Measurements from ENCODE around the gene COL6A6. TPM values are rescaled to one million over a fixed set of nuclear protein-coding genes. Genes with fewer than 3 reads are reported as not detected.
"Not testable (repeated sequence)": the region's sequence is repeated elsewhere in the genome, so short reads cannot be mapped to it uniquely, and the experiment has no call there.

The COL6A6 gene
- total RNA-seq, 1 donor from 2014 or later, result 0.34 TPM

DNA sequence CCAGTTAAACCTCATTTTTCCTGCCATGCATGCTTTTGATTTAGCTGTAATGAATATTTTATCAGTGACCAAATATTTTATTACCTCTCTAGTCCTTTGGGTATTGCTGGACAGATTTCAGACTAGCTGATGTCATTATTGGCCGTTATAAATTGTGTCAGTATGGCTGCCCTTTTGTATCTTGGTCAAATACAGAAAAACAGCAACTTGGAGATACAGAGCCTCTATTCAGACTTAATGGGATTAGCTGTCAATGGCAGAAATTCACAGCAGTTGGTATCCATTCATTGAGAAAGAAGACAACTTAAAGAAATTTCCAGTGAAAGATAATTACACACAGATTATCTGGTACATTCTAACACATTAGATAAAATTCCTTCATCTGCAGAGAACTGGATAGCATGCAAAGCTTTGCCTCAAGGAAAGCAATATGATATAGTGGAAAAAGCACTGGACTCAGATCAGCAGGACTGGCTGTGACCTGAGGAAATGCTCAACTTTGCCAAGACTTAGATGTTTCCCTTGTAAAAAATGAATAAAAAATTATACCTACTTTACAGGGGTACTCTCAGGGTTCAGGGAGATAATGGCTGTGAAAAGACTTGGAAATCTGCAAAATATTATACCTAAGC lies 20.8 kb downstream of the COL6A6 start:
- no peak for DNase-seq (ENCODE audit: low spot score)

DNA sequence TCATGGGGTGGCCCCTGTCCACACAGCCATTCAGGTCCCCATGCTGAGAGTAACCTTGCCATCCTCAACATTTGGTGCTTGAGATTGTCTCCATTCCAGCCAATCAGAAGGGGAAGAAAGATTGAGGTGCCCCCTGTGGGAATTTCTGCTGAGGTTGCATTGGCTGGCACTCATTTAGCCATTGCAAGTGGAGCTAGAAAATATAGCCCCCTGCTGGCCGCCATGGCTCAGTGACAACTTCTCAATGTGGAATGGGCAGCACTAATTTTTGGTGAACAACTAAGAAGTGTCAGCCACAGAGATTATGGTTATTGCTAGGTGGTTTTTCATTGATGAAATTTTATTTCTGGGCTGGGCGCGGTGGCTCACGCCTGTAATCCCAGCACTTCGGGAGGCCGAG lies 22.0 kb downstream of the COL6A6 start:
- DNase-seq (ENCODE audit: low spot score), result no peak

DNA sequence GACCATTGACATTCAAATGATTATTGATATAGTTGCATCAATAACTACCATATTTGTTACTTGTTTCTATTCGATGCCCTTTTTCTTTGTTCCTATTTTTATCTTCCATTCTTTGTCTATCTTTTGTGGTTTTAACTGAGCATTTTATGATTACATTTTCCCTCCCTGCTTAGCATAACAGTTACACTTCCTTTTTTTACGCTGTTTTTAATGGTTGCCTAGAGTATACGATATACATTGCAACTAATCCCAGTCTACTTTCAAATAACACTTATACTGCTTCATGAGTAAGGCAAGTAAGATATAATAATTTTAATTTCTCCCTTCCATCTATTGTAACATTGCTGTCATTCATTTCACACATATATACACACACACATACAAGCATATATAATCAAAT lies 26.3 kb downstream of the COL6A6 start:
- DNase-seq (ENCODE audit: low spot score), result no peak

DNA sequence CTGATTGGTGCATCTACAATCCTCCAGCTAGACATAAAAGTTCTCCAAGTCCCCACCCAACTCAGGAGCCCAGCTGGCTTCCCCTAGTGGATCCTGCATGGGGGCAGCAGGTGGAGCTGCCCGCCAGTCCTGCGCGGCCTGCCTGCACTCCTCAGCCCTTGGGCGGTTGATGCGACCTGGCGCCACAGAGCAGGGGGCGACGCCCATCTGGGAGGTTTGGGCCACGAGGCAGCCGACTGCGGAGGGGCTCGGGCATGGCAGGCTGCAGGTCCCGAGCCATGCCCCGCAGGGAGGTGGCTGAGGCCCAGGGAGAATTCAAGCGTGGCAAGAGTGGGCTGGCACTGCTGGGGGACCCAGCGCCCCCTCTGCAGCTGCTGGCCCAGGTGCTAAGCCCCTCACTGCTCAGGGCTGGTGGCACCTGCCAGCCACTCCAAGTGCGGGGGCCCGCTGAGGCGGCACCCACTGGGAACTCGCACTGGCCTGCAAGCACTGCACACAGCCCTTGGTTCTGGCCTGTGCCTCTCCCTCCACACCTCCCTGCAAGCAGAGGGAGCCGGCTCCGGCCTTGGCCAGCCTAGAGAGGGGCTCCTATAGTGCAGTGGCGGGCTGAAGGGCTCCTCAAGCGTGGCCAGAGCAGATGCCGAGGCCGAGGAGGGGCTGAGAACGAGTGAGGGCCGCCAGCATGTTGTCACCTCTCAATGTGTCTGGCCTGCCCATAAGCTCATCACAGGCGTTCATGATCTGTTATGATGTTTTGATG lies 30.1 kb downstream of the COL6A6 start:
- no peak for DNase-seq (ENCODE audit: low spot score)

DNA sequence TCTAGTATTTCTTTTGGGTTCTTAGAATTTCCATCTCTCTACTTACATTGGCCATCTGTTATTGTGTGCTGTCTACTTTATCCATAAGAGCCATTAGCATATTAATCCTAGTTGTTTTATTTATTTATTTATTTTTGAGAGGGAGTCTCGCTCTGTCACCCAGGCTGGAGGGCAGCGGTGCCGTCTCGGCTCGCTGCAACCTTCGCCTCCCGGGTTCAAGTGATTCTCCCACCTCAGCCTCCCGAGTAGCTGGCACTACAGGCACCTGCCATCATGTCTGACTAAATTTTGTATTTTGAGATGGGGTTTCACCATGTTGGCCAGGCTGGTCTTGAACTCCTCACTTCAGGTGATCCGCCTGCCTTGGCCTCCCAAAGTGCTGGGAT lies 30.7 kb downstream of the COL6A6 start:
- DNase-seq (ENCODE audit: low spot score), result not testable (repeated sequence)

DNA sequence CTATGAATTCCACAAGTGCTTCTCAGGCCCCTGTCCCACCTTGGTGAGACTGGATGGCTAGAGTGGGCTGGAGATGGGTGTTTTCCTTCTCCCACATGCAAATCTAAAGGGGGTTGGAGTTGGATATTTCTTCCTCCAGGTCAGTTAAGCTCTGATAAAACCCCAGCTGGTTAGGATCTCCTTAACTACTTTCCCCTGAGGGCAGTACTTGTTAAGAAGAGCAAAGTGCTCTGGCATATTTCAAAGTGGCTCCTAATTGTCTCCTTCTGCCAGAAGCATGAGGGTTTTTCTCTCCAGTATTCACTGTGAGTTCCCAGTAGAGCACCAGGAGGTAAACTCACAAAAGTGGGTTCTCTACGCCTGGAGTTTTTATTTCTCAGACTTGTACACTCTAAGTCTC lies 31.4 kb downstream of the COL6A6 start:
- no peak for DNase-seq (ENCODE audit: low spot score)

DNA sequence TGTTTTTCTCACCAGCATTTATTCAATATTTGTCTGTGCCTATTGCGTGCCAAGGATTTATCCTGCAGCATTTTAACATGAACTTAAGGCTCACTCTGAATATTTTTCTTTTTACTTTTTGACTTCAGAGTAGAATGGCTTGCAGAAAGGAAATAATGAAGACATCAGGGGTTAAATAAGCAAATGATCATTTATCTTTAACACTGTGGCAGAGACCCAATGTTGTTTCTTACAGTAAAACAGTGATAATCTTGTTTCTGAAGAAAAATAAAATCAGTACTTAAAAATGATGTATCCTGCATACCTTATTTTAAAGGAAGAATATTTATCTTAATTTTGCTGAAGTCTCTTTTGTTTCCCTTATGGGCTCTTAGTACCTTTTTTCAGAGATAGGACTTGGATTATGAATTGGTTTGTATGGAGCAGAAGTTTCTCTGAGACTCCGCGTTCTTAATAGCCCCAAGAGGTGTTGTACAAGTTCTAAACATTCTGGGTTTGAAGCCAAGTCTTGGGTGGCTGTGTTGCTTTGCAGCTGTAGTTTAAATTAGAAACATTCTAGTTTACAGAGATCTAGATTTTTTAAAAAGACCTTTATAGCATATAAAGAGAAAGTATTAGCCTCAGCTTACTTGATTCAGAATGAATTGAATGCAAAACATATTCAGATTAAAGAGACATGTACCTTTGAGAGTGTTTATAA lies 40.5 kb downstream of the COL6A6 start:
- DNase-seq (ENCODE audit: low spot score), result no peak

DNA sequence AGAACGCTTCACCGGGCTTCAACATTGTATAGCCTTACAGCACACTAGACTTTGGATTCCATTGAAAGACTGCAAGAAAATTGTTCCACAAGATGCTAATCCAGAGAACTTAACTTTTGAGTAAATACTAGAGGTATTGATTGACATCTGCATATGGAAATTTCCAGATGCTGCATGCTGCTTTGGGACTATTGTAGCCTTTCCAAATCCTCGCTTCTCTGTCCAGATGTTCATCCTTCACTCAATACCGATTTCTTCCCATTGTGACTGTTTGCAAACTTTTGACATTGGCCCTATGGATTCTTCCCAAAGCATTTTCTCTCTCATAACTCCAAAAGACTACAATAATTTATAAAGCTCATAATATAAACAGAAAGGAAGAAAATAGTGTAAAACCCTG lies 41.4 kb downstream of the COL6A6 start:
- no peak for DNase-seq (ENCODE audit: low spot score)

DNA sequence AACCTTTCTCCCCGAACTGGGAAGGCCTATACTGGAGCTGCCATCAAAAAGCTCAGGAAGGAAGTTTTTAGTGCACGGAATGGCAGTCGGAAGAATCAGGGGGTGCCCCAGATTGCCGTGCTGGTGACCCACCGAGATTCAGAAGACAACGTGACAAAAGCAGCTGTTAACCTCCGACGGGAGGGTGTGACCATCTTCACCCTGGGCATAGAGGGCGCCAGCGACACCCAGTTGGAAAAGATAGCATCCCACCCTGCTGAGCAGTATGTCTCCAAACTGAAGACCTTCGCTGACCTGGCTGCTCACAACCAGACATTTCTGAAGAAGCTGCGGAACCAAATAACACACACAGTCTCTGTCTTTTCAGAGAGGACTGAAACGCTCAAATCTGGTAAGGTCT lies 48.2 kb downstream of the COL6A6 start:
- DNase-seq (ENCODE audit: low spot score), result no peak

Other genes with a start within 250 kb of the COL6A6 start
- gene COL6A5, start 171.5 kb upstream of the COL6A6 start, total RNA-seq, result not detected
- 37.4 TPM for gene PIK3R4, start 229.7 kb downstream of the COL6A6 start, total RNA-seq

Data from ureter (tissue), 1 donor.